ENCODE results near the gene BIRC3. TPM values are rescaled to one million over a fixed set of nuclear protein-coding genes. Genes with fewer than 3 reads are reported as not detected.

The BIRC3 gene
- total RNA-seq, 1 experiment from 2014 or later: 65.4 TPM

DNA sequence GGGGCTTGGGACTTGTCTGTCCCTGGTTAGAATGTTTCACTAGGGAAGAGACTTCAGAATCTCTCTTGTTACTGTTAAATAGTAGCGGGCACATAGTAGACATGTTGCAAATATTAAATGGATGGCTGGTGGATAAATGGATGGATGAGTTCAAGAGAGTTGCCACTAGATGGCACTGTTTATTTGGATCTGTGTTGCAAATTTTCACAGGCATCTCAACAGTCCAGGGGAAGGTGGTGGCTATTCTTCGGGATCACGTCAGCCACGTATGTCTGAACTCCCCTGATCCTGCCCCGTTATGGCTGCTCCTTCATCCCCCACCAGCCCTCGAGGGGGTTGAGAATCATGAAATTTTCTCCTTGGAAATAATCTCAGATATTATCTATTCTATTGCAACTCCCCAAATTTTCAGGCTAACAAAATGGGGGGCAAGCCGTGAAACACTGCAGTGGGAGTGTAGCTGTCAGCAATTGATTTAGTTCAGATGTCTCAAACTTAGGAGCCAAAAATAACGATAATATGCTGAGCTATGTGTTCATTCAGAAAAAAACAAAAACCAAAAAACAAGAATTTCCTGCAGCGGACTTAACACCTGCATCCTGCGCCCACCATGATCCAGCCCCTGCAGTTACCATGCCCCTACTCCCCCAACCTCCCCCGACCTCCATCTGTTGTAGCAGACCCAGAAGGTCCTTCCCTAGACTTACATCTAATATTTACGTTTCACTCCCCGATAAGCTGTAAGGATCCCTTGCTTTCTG is 29.1 kb upstream of the BIRC3 start:
- Histone ChIP-seq H3K27me3 (ENCODE audit: control insufficient read depth, insufficient read depth, low read length) (no peaks in the 10 kb centered on the region), H3K4me3 (ENCODE audit: low read depth in 2 of 2, low read length in 2 of 2) (peak overlapping the region; percentile 18 to 47), H3K36me3 (ENCODE audit: control insufficient read depth, insufficient read depth, low read length) (no peaks in the 10 kb centered on the region), H3K4me1 (ENCODE audit: control insufficient read depth, insufficient read depth, low read length) (peaks cover 46% of the 10 kb centered on the region), H3K9me3 (ENCODE audit: control insufficient read depth, insufficient read depth, low read depth, low read length) (no peaks in the 10 kb centered on the region), H3K27ac (ENCODE audit: low read length) (peak overlapping the region; percentile 95)
- ChIA-PET POLR2A (no interaction called here), CTCF (interaction anchor here (1.1 to 3.0 kb wide), 4 partner anchors 19 to 325 kb away, joined by 3 to 12 read pairs (median 6); no protein-coding TSS in a partner anchor)
- in situ Hi-C loops (cut with HindIII; ENCODE audit: low pct_unique_long_range_greater_than_20kb, low sequenced_read_pairs): no loop called here
- ATAC-seq (peak; percentile 91), DNase-seq (ENCODE audit: low read depth, low spot score) (peak; percentile 81)
- intact Hi-C loops (cut with micrococcal nuclease; ENCODE audit: unreplicated experiment): loop anchor here (2.0 to 5.0 kb wide), 3 partner anchors 31 to 324 kb away; no protein-coding TSS in a partner anchor
- TF ChIP-seq, protein P1, sequence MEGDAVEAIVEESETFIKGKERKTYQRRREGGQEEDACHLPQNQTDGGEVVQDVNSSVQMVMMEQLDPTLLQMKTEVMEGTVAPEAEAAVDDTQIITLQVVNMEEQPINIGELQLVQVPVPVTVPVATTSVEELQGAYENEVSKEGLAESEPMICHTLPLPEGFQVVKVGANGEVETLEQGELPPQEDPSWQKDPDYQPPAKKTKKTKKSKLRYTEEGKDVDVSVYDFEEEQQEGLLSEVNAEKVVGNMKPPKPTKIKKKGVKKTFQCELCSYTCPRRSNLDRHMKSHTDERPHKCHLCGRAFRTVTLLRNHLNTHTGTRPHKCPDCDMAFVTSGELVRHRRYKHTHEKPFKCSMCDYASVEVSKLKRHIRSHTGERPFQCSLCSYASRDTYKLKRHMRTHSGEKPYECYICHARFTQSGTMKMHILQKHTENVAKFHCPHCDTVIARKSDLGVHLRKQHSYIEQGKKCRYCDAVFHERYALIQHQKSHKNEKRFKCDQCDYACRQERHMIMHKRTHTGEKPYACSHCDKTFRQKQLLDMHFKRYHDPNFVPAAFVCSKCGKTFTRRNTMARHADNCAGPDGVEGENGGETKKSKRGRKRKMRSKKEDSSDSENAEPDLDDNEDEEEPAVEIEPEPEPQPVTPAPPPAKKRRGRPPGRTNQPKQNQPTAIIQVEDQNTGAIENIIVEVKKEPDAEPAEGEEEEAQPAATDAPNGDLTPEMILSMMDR (IDR thresholded peaks at IDR 0.05): peak; percentile 86
- TF ChIP-seq POLR2AphosphoS5 (IDR thresholded peaks at IDR 0.05; ENCODE audit: low read depth, low read length): no peak; the same call in 1 of the 2 replicates
- no TSS peak for BruUV-seq (replicated peaks)

- Histone ChIP-seq H3K4me3 (ENCODE audit: low read depth in 2 of 2, low read length in 2 of 2) (peak overlapping the region in 1 of 2 experiments; percentile 47; a peak in 2 of 4 replicates), H3K36me3 (ENCODE audit: control insufficient read depth, insufficient read depth, low read length) (no peaks in the 10 kb centered on the region), H3K27me3 (ENCODE audit: control insufficient read depth, insufficient read depth, low read length) (no peaks in the 10 kb centered on the region), H3K4me1 (ENCODE audit: control insufficient read depth, insufficient read depth, low read length) (peaks cover 48% of the 10 kb centered on the region), H3K9me3 (ENCODE audit: control insufficient read depth, insufficient read depth, low read depth, low read length) (no peaks in the 10 kb centered on the region), H3K27ac (ENCODE audit: low read length) (peak overlapping the region; percentile 95)
- TF ChIP-seq REST (IDR thresholded peaks at IDR 0.05; ENCODE audit: insufficient read depth in 1 of 2, low read depth in 2 of 2, low read length in 1 of 2) (no peak), TCF7L2 (IDR thresholded peaks at IDR 0.05; ENCODE audit: low read depth, low read length) (no peak), POLR2AphosphoS5 (IDR thresholded peaks at IDR 0.05; ENCODE audit: low read depth, low read length) (no peak), SIN3A (IDR thresholded peaks at IDR 0.05; ENCODE audit: borderline replicate concordance, insufficient read depth, low read depth, low read length) (no peak)
- TF ChIP-seq, protein P1 (IDR thresholded peaks at IDR 0.05): no peak
- BruUV-seq (replicated peaks): no TSS peak
- ATAC-seq: peak; percentile 3; the same call in 1 of the 2 replicates
- POLR2A ChIA-PET: no interaction called here
- no peak for DNase-seq (ENCODE audit: low read depth, low spot score)
- intact Hi-C loops (cut with micrococcal nuclease; ENCODE audit: unreplicated experiment) (loop anchor here (2.0 to 5.0 kb wide), 3 partner anchors 30 to 324 kb away; no protein-coding TSS in a partner anchor), in situ Hi-C loops (cut with HindIII; ENCODE audit: low pct_unique_long_range_greater_than_20kb, low sequenced_read_pairs) (no loop called here)
- CTCF ChIA-PET: interaction anchor here (0.6 to 3.0 kb wide), 5 partner anchors 19 to 324 kb away, joined by 3 to 12 read pairs (median 6); no protein-coding TSS in a partner anchor
These were observed 28.6 kb upstream of the BIRC3 start for GRCh38 chr11:102288725-102289083.
